ENCODE data around the gene PADI1. TPM values are rescaled to one million over a fixed set of nuclear protein-coding genes. Genes with fewer than 3 reads are reported as not detected.

Gene PADI1
- total and polyA plus RNA-seq, 2 of the 8 experiments (the other 6 are each of a cell fraction or from before 2014, with no cell fraction given): 0.20 to 0.30 TPM

GRCh38 chr1:17265162-17265561 is 60.2 kb downstream of the PADI1 start (continued):
- TF ChIP-seq CTCF (IDR thresholded peaks at IDR 0.05; ENCODE audit: control extremely low read depth in 1 of 3, insufficient read depth in 1 of 3, low read depth in 1 of 3, low read length in 3 of 3): peak; percentile 31 to 52 (median 41)
- TF ChIP-seq ATF3 (IDR thresholded peaks at IDR 0.05; ENCODE audit: insufficient read depth, low read depth, low read length): no peak
